Raji (cell line): ENCODE results near the gene PDPR.

Experiments used
- POLR2A ChIP-seq: IDR thresholded peaks from 2 replicates; pipeline ENCODE4 v1.6.1; 2011; ENCODE audit warnings: low read depth, low read length, control low read depth; ENCODE audit not compliant: insufficient read depth

Gene PDPR

GRCh38 chr16:70113982-70114826 is at the start of gene PDPR:
PDPR (plus strand) TSS chr16:70114332; CDS start chr16:70120493, 6,161 bp downstream.
- TF ChIP-seq POLR2A: peak; percentile 40; the same call in 1 of the 2 replicates

- peak; percentile 42 for TF ChIP-seq POLR2A
Observed at GRCh38 chr16:70065746-70066658, 48.1 kb upstream of the PDPR start.

- no peak for TF ChIP-seq POLR2A
Observed at GRCh38 chr16:70151391-70151790, 37.3 kb downstream of the PDPR start.

GRCh38 chr16:70151941-70152509 is 37.9 kb downstream of the PDPR start:
- no peak for TF ChIP-seq POLR2A

GRCh38 chr16:70152578-70153302 is 38.6 kb downstream of the PDPR start:
- no peak for TF ChIP-seq POLR2A

GRCh38 chr16:70156207-70156978 is 42.3 kb downstream of the PDPR start:
- TF ChIP-seq POLR2A: no peak

GRCh38 chr16:70157105-70157476 is 43.0 kb downstream of the PDPR start:
- TF ChIP-seq POLR2A: no peak

- no peak for TF ChIP-seq POLR2A
Observed at GRCh38 chr16:70157477-70158260, 43.5 kb downstream of the PDPR start.

GRCh38 chr16:70158261-70158939 is 44.3 kb downstream of the PDPR start:
- TF ChIP-seq POLR2A: no peak

- no peak for TF ChIP-seq POLR2A
Observed at GRCh38 chr16:70159355-70160348, 45.5 kb downstream of the PDPR start.

GRCh38 chr16:70160388-70160787 is 46.3 kb downstream of the PDPR start:
- TF ChIP-seq POLR2A: no peak

GRCh38 chr16:70160821-70161220 is 46.7 kb downstream of the PDPR start:
- TF ChIP-seq POLR2A: no peak

- no peak for TF ChIP-seq POLR2A
Observed at GRCh38 chr16:70161350-70161749, 47.2 kb downstream of the PDPR start.
